OCI-LY1 (cell line): Measurements from ENCODE around the gene SIGLEC1.

Experiments used
- EZH2 ChIP-seq: fragments of 200-600 bp; sonication (generic), shearing (Covaris generic); IDR thresholded peaks from 2 replicates; pipeline ENCODE4 v1.8.0; 2017; ENCODE audit warnings: borderline replicate concordance, mixed run types, mild to moderate bottlenecking, antibody characterized with exemption, low read length, moderate library complexity, mixed read lengths
- TF ChIP-seq, protein P1 (sequence below): fragments of 200-600 bp; sonication (generic), shearing (Covaris generic); IDR thresholded peaks from 2 replicates; pipeline ENCODE4 v1.5.1; 2017; ENCODE audit warnings: mild to moderate bottlenecking, antibody characterized with exemption, low read length, moderate library complexity, mixed read lengths

DNA sequence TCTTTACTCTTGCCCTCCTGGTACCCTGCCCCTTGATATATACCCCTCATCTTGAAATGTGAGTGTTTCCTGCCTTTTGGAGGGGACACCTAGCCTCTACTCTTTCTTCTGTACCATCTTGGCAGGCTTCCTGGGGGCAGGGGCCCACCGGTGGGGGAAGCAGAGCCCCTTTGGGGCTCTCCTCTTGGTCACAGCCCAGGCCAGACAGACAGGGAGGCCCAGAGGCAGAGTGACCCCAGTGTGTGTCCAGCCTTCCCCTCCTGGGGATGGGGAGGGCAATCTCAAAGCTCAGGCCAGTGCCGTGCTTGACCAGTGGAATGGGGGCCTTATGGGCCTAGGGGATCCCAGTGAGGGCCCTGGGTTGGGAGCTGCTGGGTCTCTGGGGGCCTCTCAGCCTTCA lies 34.2 kb downstream of the SIGLEC1 start:
- TF ChIP-seq, protein P1, sequence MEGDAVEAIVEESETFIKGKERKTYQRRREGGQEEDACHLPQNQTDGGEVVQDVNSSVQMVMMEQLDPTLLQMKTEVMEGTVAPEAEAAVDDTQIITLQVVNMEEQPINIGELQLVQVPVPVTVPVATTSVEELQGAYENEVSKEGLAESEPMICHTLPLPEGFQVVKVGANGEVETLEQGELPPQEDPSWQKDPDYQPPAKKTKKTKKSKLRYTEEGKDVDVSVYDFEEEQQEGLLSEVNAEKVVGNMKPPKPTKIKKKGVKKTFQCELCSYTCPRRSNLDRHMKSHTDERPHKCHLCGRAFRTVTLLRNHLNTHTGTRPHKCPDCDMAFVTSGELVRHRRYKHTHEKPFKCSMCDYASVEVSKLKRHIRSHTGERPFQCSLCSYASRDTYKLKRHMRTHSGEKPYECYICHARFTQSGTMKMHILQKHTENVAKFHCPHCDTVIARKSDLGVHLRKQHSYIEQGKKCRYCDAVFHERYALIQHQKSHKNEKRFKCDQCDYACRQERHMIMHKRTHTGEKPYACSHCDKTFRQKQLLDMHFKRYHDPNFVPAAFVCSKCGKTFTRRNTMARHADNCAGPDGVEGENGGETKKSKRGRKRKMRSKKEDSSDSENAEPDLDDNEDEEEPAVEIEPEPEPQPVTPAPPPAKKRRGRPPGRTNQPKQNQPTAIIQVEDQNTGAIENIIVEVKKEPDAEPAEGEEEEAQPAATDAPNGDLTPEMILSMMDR, result no peak
- TF ChIP-seq EZH2, result no peak
